HG02588 (cell line): ENCODE data around the gene PRB2.
"Not testable (repeated sequence)": the region's sequence is repeated elsewhere in the genome, so short reads cannot be mapped to it uniquely, and the experiment has no call there.

Experiments
- ATAC-seq: cut with Tn5 transposase; IDR thresholded peaks from one replicate; pipeline ENCODE4 v1.9.1; 2021; ENCODE audit warnings: mild to moderate bottlenecking, moderate library complexity; ENCODE audit not compliant: unreplicated experiment

Gene PRB2

GRCh38 chr12:11395467-11395866 lies at the start of gene PRB2:
Gene PRB2 (minus strand): TSS chr12:11395567. CDS start chr12:11395529, 38 bp downstream.
- ATAC-seq, result not testable (repeated sequence)

GRCh38 chr12:11437966-11438365 lies 42.6 kb upstream of the PRB2 start:
- ATAC-seq, result no peak

- ATAC-seq, result no peak
Observed at GRCh38 chr12:11433664-11434063, 38.3 kb upstream of the PRB2 start.

DNA sequence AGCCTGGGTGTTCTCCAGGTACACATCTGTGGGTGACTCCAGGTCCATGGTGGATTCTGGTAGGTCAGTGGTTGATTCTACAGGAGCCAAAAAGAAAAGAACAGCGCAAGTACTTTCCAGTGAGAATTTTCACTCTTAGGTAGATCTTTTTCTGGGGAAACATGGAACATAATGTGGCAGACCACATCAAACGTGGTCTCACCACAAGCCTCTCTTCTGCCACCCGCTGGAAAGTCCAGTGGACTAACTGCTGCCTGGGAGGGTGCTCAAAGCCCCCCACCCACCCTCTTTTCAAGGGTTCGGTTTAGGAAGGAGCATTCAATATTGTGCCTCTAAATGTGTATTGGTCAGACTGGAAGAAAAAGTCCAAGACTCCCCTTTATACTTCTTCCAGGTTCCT lies 36.1 kb upstream of the PRB2 start:
- no peak for ATAC-seq

DNA sequence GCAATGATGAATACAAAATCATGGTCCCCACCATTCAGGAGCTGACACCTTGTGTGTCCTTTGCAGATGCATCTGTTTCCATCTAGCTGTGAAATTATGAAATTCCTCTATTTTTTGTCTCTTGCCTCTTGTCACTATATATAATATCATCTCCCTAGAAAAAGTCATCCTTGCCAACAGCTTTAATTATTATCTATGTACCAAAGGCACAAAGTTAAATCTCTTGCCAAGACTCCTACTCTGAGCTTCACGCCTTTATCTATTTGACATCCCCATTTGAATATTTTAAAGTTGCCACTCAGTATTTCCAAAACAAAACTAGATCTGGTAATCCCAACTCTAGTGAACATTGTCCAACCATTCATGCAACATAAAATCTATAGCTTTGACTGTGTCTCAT lies 32.0 kb upstream of the PRB2 start:
- ATAC-seq, result no peak

GRCh38 chr12:11412731-11413130 lies 17.4 kb upstream of the PRB2 start:
- ATAC-seq, result no peak

- ATAC-seq, result no peak
Observed at GRCh38 chr12:11408096-11408495, 12.7 kb upstream of the PRB2 start.

- ATAC-seq, result no peak
Observed at GRCh38 chr12:11397366-11397765, 2.0 kb upstream of the PRB2 start.

DNA sequence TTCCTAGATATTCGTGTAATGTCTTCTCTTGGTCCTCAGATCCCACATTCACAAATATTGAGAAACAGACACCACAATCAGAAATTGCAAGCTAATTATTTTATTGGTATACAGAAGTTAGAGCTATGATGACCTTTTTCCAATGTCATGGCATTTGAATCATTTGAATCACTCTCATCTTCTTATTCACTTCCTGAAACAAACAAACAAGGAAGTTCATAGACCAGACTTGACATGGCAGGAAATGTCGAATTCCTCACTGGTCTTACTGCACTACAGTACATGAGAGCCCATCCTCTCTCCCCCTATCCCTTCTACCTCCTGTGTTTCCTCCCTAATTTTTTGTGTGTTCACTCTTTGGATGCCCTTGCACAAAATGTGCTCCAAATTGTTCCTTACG lies 3.9 kb downstream of the PRB2 start:
- not testable (repeated sequence) for ATAC-seq

- not testable (repeated sequence) for ATAC-seq
Observed at GRCh38 chr12:11377420-11377819, 17.9 kb downstream of the PRB2 start.

DNA sequence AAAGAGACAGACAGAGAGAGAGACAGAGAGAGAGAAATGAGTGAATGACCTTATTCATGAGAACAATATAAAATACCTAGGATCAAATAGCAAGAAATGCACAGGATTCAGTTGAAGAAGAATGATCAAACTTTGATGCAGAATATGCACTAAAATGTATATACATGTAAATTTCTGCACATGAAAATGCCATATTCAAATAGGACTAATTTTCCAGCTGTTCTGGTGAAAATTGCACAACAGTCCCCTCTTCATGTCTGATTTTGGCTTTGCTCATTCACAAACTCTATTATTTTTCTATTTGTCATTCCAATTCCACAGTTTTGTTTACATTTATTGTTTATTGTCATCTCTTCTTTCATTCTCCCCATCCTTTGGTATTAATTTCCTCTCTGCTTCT lies 34.2 kb downstream of the PRB2 start:
- no peak for ATAC-seq

DNA sequence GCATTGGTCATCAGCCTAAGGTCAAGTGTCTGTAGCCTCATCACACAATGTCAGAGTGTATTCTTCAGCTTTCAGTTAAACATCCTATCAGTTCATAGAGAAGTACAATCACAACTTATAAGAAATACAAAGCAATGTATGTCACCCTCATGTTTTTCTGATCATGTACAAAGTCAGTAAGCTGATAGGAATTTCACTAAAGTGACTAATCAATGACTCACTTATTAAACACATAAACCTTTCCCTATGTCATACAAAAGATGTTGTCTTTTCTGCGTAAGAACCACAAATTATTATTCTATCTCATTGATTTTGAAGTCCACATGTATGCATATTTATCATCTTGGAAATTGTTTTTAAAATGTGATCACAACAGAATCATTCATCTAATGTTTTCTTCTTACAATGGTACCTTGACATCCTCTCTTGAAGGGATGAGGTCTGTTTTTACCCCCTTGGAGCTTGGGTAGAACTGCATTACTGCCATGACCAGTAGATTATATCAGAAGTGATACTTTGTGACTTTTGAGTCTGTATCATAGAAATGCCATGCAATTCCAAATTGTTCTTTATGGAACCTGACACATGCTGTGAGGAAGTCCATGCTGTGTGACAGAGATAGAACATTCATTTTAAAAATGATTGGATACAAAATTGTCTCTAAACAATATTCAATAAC lies 35.0 kb downstream of the PRB2 start:
- not testable (repeated sequence) for ATAC-seq

DNA sequence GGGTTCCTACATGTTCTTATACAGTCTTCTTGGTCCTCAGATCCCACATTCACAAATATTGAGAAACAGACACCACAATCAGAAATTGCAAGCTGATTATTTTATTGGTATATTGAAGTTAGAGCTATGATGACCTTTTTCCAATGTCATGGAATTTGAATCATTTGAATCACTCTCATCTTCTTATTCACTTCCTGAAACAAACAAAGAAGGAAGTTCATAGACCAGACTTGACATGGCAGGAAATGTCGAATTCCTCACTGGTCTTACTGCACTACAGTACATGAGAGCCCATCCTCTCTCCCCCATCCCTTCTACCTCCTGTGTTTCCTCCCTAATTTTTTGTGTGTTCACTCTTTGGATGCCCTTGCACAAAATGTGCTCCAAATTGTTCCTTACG lies 43.6 kb downstream of the PRB2 start:
- not testable (repeated sequence) for ATAC-seq

GRCh38 chr12:11348439-11348838 lies 46.9 kb downstream of the PRB2 start:
- no peak for ATAC-seq

DNA sequence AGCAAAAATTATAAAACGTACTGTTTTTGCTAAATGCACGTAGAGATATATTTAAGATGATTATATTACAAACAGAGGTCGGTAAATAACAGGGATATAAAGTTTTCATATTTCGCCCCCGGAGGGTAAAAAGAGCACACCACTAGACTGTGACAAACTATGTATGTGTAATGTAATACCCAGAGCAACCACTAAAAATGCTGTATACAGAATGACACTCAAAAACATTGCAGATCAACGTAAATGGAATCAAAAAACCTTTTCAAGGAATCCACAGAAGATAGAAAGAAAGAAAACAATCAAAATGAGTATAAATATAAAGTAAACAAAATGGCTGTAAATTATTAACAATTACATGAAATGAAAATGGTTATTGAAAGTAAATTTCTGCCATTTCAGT lies 47.6 kb downstream of the PRB2 start:
- no peak for ATAC-seq

DNA sequence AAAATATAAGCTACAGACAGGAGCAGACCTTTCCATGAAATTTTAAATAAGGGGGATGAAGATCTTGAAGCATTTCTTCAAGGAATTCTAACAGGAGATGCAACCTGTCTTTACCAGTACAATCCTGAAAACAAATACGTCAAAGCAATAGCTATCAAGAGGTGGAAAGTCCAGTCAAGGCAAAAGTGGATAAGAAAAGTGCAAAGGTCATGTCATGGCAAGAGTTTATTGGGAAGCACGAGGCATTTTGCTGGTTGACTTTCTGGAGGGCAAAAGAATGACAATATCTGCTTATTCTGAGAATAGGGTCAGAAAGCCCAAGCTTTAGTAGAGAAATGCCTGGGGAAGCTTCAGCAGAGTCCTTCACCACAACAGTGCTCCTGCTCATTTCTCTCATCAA lies 50.9 kb downstream of the PRB2 start:
- no peak for ATAC-seq
